SK-N-SH (cell line): ENCODE results near the gene ZNF764. TPM values are rescaled to one million over a fixed set of nuclear protein-coding genes. Genes with fewer than 3 reads are reported as not detected.

Experiments
- CTCF ChIA-PET: fragments of 300-600, 350-600 bp; formaldehyde crosslinking; extraction: SDS; loops from one replicate; lab custom pipeline; 2021; lab: Yijun Ruan, JAX
- POLR2A ChIA-PET: fragments of 350-600 bp; sonication (Branson Sonifier 250); formaldehyde crosslinking; extraction: SDS; loops from one replicate; lab custom pipeline; 2020; ENCODE audit warnings: antibody characterized with exemption, inconsistent platforms; lab: Yijun Ruan, JAX
- DNase-seq: peaks from one replicate; pipeline ENCODE4 v3.0.0; 2012
- H2AFZ ChIP-seq: fragments of 200-600 bp; sonication (generic); 2 replicates; pipeline ENCODE4 v1.8.1; 2016; ENCODE audit warnings: antibody characterized with exemption, mild to moderate bottlenecking, low read depth
- H3F3A ChIP-seq: fragments of 200-600 bp; sonication (generic); replicated peaks from 2 replicates; pipeline ENCODE3; 2016; ENCODE audit warnings: antibody characterized with exemption, mild to moderate bottlenecking; ENCODE audit not compliant: insufficient read depth
- H3K27ac ChIP-seq, 2 experiments: fragments of 200-500 bp in 1 of 2; fragments of 200-600 bp in 1 of 2; sonication (Bioruptor generic) in 1 of 2; sonication (generic), shearing (Covaris generic) in 1 of 2; 2 replicates each; pipeline versions ENCODE4 v1.5.1 to v1.6.1; 2014 to 2016; ENCODE audit warnings: low read depth in 2 of 2, inconsistent platforms in 1 of 2, low read length in 1 of 2, mild to moderate bottlenecking in 1 of 2, mixed read lengths in 1 of 2
- H3K27me3 ChIP-seq: fragments of 200-600 bp; sonication (generic), shearing (Covaris generic); 2 replicates; pipeline ENCODE4 v1.6.1; 2016; ENCODE audit warnings: mixed run types; ENCODE audit not compliant: insufficient read depth
- H3K36me3 ChIP-seq, 2 experiments: fragments of 200-500 bp in 1 of 2; fragments of 200-600 bp in 1 of 2; sonication (Bioruptor generic) in 1 of 2; sonication (generic) in 1 of 2; replicated peaks in 1 of 2; 2 replicates each; pipeline versions ENCODE3 to v1.5.1; 2014 to 2016; ENCODE audit warnings: low read length in 1 of 2, mild to moderate bottlenecking in 1 of 2; ENCODE audit not compliant: insufficient read depth in 2 of 2, control insufficient read depth in 1 of 2
- H3K4me1 ChIP-seq, 2 experiments: fragments of 200-500 bp in 1 of 2; fragments of 200-600 bp in 1 of 2; sonication (Bioruptor generic) in 1 of 2; sonication (generic), shearing (Covaris generic) in 1 of 2; 2 replicates each; pipeline versions ENCODE4 v1.5.1 to v1.6.1; 2014 to 2016; ENCODE audit warnings: low read depth in 1 of 2, low read length in 1 of 2, mixed run types in 1 of 2; ENCODE audit not compliant: insufficient read depth in 2 of 2, control insufficient read depth in 1 of 2
- H3K4me2 ChIP-seq: fragments of 200-600 bp; sonication (generic), shearing (Covaris generic); 2 replicates; pipeline ENCODE4 v1.6.1; 2017; ENCODE audit warnings: mixed run types
- H3K4me3 ChIP-seq, 2 experiments: fragments of 200-500 bp in 1 of 2; fragments of 200-600 bp in 1 of 2; sonication (Bioruptor generic) in 1 of 2; sonication (generic), shearing (Covaris generic) in 1 of 2; 2 replicates each; pipeline versions ENCODE4 v1.5.1 to v1.8.1; 2014 to 2016; ENCODE audit warnings: low read depth in 2 of 2, inconsistent platforms in 1 of 2, low read length in 1 of 2, mild to moderate bottlenecking in 1 of 2, mixed read lengths in 1 of 2, moderate library complexity in 1 of 2
- H3K79me2 ChIP-seq: fragments of 200-600 bp; sonication (generic); 2 replicates; pipeline ENCODE4 v1.8.1; 2017; ENCODE audit warnings: mild to moderate bottlenecking; ENCODE audit not compliant: insufficient read depth
- H3K9ac ChIP-seq: fragments of 200-600 bp; sonication (generic); 2 replicates; pipeline ENCODE4 v1.6.1; 2017; ENCODE audit warnings: mixed run types
- H3K9me2 ChIP-seq: fragments of 200-600 bp; sonication (generic); 2 replicates; pipeline ENCODE4 v1.6.1; 2017; ENCODE audit warnings: mixed run types
- H3K9me3 ChIP-seq: fragments of 200-600 bp; sonication (generic); 2 replicates; pipeline ENCODE4 v1.6.1; 2017; ENCODE audit warnings: mixed run types, mild to moderate bottlenecking, moderate library complexity
- H4K20me1 ChIP-seq: fragments of 200-600 bp; sonication (generic); 2 replicates; pipeline ENCODE4 v1.6.1; 2017; ENCODE audit warnings: mild to moderate bottlenecking, mixed run types; ENCODE audit not compliant: insufficient read depth
- CHD2 ChIP-seq: fragments of 150-350 bp; IDR thresholded peaks from 2 replicates; pipeline ENCODE4 v1.6.1; 2018; ENCODE audit warnings: low read length; ENCODE audit not compliant: partially characterized antibody
- ELF1 ChIP-seq: IDR thresholded peaks from 2 replicates; pipeline ENCODE4 v1.4.0; 2012
- EP300 ChIP-seq, 2 experiments: IDR thresholded peaks; 2 replicates each; pipeline versions ENCODE4 v1.4.0 to v1.6.1; 2012; ENCODE audit warnings: borderline replicate concordance in 1 of 2, low read depth in 1 of 2, low read length in 1 of 2
- EZH2phosphoT487 ChIP-seq: fragments of 200-600 bp; sonication (generic); IDR thresholded peaks from 2 replicates; pipeline ENCODE4 v1.6.1; 2017; ENCODE audit warnings: low read depth, mixed run types, mild to moderate bottlenecking, antibody characterized with exemption, moderate library complexity, borderline replicate concordance
- FOXJ3 ChIP-seq: sonication (generic); formaldehyde crosslinking; IDR thresholded peaks from 2 replicates; pipeline ENCODE4 v1.5.1; 2020; ENCODE audit warnings: mild to moderate bottlenecking, missing genetic modification reagents
- GATA2 ChIP-seq: sonication (generic); formaldehyde crosslinking; IDR thresholded peaks from 2 replicates; pipeline ENCODE4 v1.5.0; 2020; ENCODE audit warnings: mild to moderate bottlenecking, missing genetic modification reagents
- MXI1 ChIP-seq: IDR thresholded peaks from 2 replicates; pipeline ENCODE4 v1.6.1; 2012; ENCODE audit warnings: mild to moderate bottlenecking, low read depth, low read length, improper control_type of control experiment
- NFIC ChIP-seq: IDR thresholded peaks from 2 replicates; pipeline ENCODE4 v1.4.0; 2012; ENCODE audit warnings: borderline replicate concordance
- NRF1 ChIP-seq: IDR thresholded peaks from 2 replicates; pipeline ENCODE4 v1.6.1; 2012; ENCODE audit warnings: low read depth, mild to moderate bottlenecking, low read length
- RAD21 ChIP-seq: IDR thresholded peaks from 2 replicates; pipeline ENCODE4 v1.6.1; 2012; ENCODE audit warnings: mild to moderate bottlenecking, low read length
- RCOR1 ChIP-seq: fragments of 150-350 bp; IDR thresholded peaks from 2 replicates; pipeline ENCODE4 v1.6.1; 2017; ENCODE audit warnings: antibody characterized with exemption, low read length
- RXRA ChIP-seq: IDR thresholded peaks from 2 replicates; pipeline ENCODE4 v1.4.0; 2012; ENCODE audit warnings: low read depth, mild to moderate bottlenecking, borderline replicate concordance
- TEAD4 ChIP-seq: IDR thresholded peaks from 2 replicates; pipeline ENCODE4 v1.4.0; 2012; ENCODE audit warnings: mild to moderate bottlenecking, borderline replicate concordance; ENCODE audit not compliant: insufficient read depth
- YY1 ChIP-seq: IDR thresholded peaks from 2 replicates; pipeline ENCODE4 v1.4.0; 2012; ENCODE audit warnings: low read depth, mild to moderate bottlenecking
- WGBS: methylation state at CpG from one replicate; pipeline ENCODE4 v1.1.6; 2017; ENCODE audit warnings: low lambda C conversion rate; 5-methylcytosine and 5-hydroxymethylcytosine counted together
- polyA plus RNA-seq, 3 experiments: library from polyadenylated mRNA; depleted of rRNA; stranded (reverse); fragments of >200 nt; gene quantifications; 2 replicates each; pipeline ENCODE4 v1.2.3, GENCODE V29; 2012
- TF ChIP-seq, protein P1 (sequence below): IDR thresholded peaks from 2 replicates; pipeline ENCODE4 v1.4.0; 2012; ENCODE audit warnings: low read depth, borderline replicate concordance
- TF ChIP-seq, protein P2 (sequence below): fragments of 200-600 bp; sonication (generic); IDR thresholded peaks from 2 replicates; pipeline ENCODE4 v1.6.1; 2017; ENCODE audit warnings: antibody characterized with exemption, mild to moderate bottlenecking, moderate library complexity
- TF ChIP-seq, protein P3 (sequence below): IDR thresholded peaks from 2 replicates; pipeline ENCODE4; 2012

Gene ZNF764
- polyA plus RNA-seq, 1 of the 3 experiments (the other 2 are of a cell fraction): 2.8 TPM

DNA sequence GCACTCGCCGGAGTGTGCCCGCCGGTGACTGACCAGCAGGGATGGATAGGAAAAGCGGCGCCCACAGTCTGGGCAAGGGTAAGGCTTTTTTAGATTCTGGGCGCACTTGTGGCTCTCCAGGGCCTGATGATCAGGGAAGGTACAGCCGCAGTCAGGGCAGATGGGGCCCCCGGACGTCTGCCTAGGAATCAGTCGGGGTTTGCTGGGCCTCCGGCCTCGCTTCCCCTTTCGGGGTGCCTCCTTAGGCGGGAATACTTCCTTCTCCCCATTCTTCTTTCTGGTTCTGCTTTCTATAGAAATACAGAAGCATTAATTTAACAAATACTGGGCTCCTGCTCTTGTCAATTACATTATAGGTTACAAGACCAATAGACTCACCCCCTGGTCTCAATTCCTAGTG is 47.0 kb upstream of the ZNF764 start:
- Histone ChIP-seq H2AFZ (no peak overlapping the region), H3K27me3 (no peaks in the 10 kb centered on the region), H3K4me1 (peaks cover 5 to 6% of the 10 kb centered on the region in 2 experiments; a peak in 2 of 4 replicates), H3F3A (peaks cover 4% of the 10 kb centered on the region), H3K79me2 (peaks cover 25% of the 10 kb centered on the region), H3K27ac (no peak overlapping the region), H3K4me2 (no peak overlapping the region), H3K4me3 (no peak overlapping the region), H3K9me3 (no peaks in the 10 kb centered on the region), H4K20me1 (no peaks in the 10 kb centered on the region), H3K9me2 (no peaks in the 10 kb centered on the region), H3K9ac (no peak overlapping the region)
- DNase-seq: no peak
- ChIA-PET CTCF (interaction anchor here (1.6 kb wide), 1 partner anchor 10 kb away, joined by 6 read pairs; no protein-coding TSS in a partner anchor), POLR2A (interaction anchor here (0.6 kb wide), 1 partner anchor 114 kb away, joined by 5 read pairs; no protein-coding TSS in a partner anchor)
- WGBS: 92% methylated on average over 10 of the region's 15 CpGs
- TF ChIP-seq GATA2 (CRISPR knock-in tag) (no peak), CHD2 (no peak), NRF1 (no peak), FOXJ3 (CRISPR knock-in tag) (no peak), NFIC (no peak), MXI1 (no peak), RAD21 (no peak), RXRA (no peak)
- TF ChIP-seq, protein P1, sequence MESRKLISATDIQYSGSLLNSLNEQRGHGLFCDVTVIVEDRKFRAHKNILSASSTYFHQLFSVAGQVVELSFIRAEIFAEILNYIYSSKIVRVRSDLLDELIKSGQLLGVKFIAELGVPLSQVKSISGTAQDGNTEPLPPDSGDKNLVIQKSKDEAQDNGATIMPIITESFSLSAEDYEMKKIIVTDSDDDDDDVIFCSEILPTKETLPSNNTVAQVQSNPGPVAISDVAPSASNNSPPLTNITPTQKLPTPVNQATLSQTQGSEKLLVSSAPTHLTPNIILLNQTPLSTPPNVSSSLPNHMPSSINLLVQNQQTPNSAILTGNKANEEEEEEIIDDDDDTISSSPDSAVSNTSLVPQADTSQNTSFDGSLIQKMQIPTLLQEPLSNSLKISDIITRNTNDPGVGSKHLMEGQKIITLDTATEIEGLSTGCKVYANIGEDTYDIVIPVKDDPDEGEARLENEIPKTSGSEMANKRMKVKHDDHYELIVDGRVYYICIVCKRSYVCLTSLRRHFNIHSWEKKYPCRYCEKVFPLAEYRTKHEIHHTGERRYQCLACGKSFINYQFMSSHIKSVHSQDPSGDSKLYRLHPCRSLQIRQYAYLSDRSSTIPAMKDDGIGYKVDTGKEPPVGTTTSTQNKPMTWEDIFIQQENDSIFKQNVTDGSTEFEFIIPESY: no peak
- TF ChIP-seq, protein P2, sequence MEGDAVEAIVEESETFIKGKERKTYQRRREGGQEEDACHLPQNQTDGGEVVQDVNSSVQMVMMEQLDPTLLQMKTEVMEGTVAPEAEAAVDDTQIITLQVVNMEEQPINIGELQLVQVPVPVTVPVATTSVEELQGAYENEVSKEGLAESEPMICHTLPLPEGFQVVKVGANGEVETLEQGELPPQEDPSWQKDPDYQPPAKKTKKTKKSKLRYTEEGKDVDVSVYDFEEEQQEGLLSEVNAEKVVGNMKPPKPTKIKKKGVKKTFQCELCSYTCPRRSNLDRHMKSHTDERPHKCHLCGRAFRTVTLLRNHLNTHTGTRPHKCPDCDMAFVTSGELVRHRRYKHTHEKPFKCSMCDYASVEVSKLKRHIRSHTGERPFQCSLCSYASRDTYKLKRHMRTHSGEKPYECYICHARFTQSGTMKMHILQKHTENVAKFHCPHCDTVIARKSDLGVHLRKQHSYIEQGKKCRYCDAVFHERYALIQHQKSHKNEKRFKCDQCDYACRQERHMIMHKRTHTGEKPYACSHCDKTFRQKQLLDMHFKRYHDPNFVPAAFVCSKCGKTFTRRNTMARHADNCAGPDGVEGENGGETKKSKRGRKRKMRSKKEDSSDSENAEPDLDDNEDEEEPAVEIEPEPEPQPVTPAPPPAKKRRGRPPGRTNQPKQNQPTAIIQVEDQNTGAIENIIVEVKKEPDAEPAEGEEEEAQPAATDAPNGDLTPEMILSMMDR: no peak
- TF ChIP-seq, protein P3, sequence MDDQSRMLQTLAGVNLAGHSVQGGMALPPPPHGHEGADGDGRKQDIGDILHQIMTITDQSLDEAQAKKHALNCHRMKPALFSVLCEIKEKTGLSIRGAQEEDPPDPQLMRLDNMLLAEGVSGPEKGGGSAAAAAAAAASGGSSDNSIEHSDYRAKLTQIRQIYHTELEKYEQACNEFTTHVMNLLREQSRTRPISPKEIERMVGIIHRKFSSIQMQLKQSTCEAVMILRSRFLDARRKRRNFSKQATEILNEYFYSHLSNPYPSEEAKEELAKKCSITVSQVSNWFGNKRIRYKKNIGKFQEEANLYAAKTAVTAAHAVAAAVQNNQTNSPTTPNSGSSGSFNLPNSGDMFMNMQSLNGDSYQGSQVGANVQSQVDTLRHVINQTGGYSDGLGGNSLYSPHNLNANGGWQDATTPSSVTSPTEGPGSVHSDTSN: no peak
- TF ChIP-seq, all 33 proteins: peak for 0
- H3K36me3 ChIP-seq: peaks cover 22 to 35% of the 10 kb centered on the region in 2 experiments

DNA sequence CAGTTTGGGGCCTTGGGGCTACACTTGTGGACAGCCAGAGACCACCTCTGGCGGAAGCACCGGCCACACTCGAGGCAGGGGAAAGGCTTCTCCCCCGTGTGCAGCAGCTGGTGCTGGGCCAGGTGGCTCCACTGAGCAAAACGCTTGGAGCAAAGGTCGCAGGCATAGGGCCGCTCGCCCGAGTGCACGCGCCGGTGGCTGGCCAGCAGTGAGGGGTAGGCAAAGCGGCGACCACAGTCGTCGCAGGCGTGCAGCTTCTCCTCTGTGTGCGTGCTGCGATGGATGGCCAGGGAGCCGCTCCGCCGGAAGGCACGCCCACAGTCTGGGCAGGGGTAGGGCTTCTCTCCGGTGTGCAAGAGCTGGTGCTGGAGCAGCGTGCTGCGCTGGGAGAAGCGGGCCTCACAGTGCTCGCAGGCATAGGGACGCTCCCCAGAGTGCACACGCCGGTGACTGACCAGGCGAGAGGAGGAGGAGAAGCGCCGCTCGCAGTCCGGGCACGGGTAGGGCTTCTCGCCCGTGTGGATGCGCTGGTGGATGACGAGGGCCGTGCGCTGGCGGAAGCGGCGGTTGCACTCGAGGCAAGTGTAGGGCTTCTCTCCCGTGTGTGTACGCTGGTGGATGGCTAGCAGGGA is 46.3 kb upstream of the ZNF764 start:
- Histone ChIP-seq H3K79me2 (peaks cover 22% of the 10 kb centered on the region), H3K4me1 (peaks cover 5 to 6% of the 10 kb centered on the region in 2 experiments; a peak in 2 of 4 replicates), H3K4me3 (no peak overlapping the region), H3K27me3 (no peaks in the 10 kb centered on the region), H3F3A (peaks cover 4% of the 10 kb centered on the region), H3K9ac (no peak overlapping the region), H4K20me1 (no peaks in the 10 kb centered on the region), H3K27ac (no peak overlapping the region), H3K4me2 (no peak overlapping the region), H2AFZ (no peak overlapping the region), H3K36me3 (peaks cover 22 to 35% of the 10 kb centered on the region in 2 experiments), H3K9me2 (no peaks in the 10 kb centered on the region), H3K9me3 (no peaks in the 10 kb centered on the region)
- 95% methylated on average over 48 of the region's 49 CpGs for WGBS
- ChIA-PET POLR2A (no interaction called here), CTCF (interaction anchor here (1.0 kb wide), 1 partner anchor 32 kb away, joined by 3 read pairs; no protein-coding TSS in a partner anchor)
- no peak for DNase-seq
- TF ChIP-seq EZH2phosphoT487 (no peak), YY1 (no peak), ELF1 (no peak), NRF1 (no peak), RCOR1 (no peak), TEAD4 (no peak), EP300 (IDR thresholded peaks at IDR 0.05; ENCODE audit: borderline replicate concordance in 1 of 2, low read depth in 1 of 2, low read length in 1 of 2) (no peak)
